LHCN-M2 (cell line): ENCODE results near the gene WDR7. TPM values are rescaled to one million over a fixed set of nuclear protein-coding genes. Genes with fewer than 3 reads are reported as not detected.

Experiments used
- DNase-seq: peaks from one replicate; pipeline ENCODE4 v3.0.0-alpha.2; 2012; ENCODE audit warnings: low read depth
- total RNA-seq: library from RNA; depleted of rRNA; stranded (reverse); fragments of >200 nt; gene quantifications from 2 replicates; pipeline ENCODE4 v1.2.3, GENCODE V29; 2014

Gene WDR7
- total RNA-seq, 1 experiment from 2014 or later: 11.0 TPM

- DNase-seq: no peak
These were observed 339.5 kb downstream of the WDR7 start for GRCh38 chr18:56990678-56991077.

- DNase-seq: no peak
These were observed 341.6 kb downstream of the WDR7 start for GRCh38 chr18:56992777-56993176.

- DNase-seq: no peak
These were observed 344.5 kb downstream of the WDR7 start for GRCh38 chr18:56995579-56996188.

- DNase-seq: no peak
These were observed 346.0 kb downstream of the WDR7 start for GRCh38 chr18:56997200-56997599.

GRCh38 chr18:56999823-57000222 is 348.7 kb downstream of the WDR7 start:
- no peak for DNase-seq

- DNase-seq: peak; percentile 35
These were observed 351.5 kb downstream of the WDR7 start for GRCh38 chr18:57002627-57003026.

GRCh38 chr18:57003342-57003741 is 352.2 kb downstream of the WDR7 start:
- DNase-seq: no peak

- DNase-seq: peak; percentile 60
These were observed 353.4 kb downstream of the WDR7 start for GRCh38 chr18:57004366-57005121.

- no peak for DNase-seq
These were observed 357.0 kb downstream of the WDR7 start for GRCh38 chr18:57008001-57008686.

- no peak for DNase-seq
These were observed 358.7 kb downstream of the WDR7 start for GRCh38 chr18:57009844-57010243.

- no peak for DNase-seq
These were observed 363.7 kb downstream of the WDR7 start for GRCh38 chr18:57014772-57015413.

GRCh38 chr18:57015451-57015850 is 364.3 kb downstream of the WDR7 start:
- DNase-seq: no peak

- no peak for DNase-seq
These were observed 367.7 kb downstream of the WDR7 start for GRCh38 chr18:57018845-57019244.

GRCh38 chr18:57022716-57023115 is 371.6 kb downstream of the WDR7 start:
- no peak for DNase-seq

GRCh38 chr18:57023275-57023882 is 372.2 kb downstream of the WDR7 start:
- DNase-seq: no peak

GRCh38 chr18:57025540-57025939 is 374.4 kb downstream of the WDR7 start:
- DNase-seq: no peak

GRCh38 chr18:57026316-57026715 is 375.2 kb downstream of the WDR7 start:
- DNase-seq: no peak

- DNase-seq: no peak
These were observed 376.1 kb downstream of the WDR7 start for GRCh38 chr18:57027190-57027708.

GRCh38 chr18:57029761-57030160 is 378.6 kb downstream of the WDR7 start:
- DNase-seq: peak; percentile 31

- DNase-seq: no peak
These were observed 379.3 kb downstream of the WDR7 start for GRCh38 chr18:57030417-57030816.

GRCh38 chr18:57035590-57035989 is 384.4 kb downstream of the WDR7 start:
- no peak for DNase-seq

- no peak for DNase-seq
These were observed 387.2 kb downstream of the WDR7 start for GRCh38 chr18:57038395-57038794.
